Stimulated activated naive CD8-positive, alpha-beta T cell treated with anti-CD3 and anti-CD28 coated beads, Interleukin-15, Interleukin-2, amounts not matched to agents 100 U/mL and 50 U/mL, for 24 hours (primary cell): ENCODE results near the gene SYTL1.

Experiments
- ATAC-seq: fragments of 150-1000 bp; cut with Tn5 transposase; one replicate; pipeline ENCODE4 v1.10.0; 2021
- DNase-seq: peaks from one replicate; pipeline ENCODE4 v3.0.0; 2021

The SYTL1 gene

DNA sequence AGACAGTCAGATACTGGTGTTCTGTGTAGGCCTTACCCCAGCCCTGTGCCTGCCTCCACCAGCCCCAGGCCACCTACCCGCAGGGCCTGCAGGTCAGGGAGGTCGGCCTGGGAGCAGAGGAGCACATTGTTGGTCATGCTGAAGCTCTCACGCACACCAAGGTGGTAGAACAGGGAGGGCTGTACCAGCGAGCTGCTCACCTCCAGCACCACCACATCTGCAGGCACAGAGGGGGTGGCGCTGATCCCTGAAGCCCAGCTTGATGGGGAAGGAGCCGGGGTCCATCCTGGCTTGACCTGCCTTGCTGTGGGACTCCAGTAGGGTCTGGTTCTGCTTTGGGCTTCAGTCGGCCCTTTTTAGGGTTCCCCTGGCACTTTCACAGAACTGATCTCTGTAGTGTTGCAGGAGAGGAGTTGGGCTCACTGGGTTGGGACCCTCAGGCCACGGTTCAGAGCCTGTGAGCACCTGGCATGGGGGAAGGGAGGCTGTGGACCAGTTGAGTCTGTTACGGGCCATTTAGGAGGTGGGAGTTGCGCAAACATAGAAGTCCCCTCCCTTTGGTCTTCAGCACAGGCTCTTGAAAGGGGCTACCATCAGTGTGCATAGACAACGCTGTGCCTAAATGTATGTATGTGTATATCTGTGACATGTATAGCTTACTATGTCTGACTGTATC lies 23.0 kb downstream of the SYTL1 start:
- ATAC-seq (no peak), DNase-seq (no peak)

GRCh38 chr1:27365372-27366112 lies 23.7 kb downstream of the SYTL1 start:
- peak; percentile 84 for DNase-seq
- peak; percentile 66 for ATAC-seq

DNA sequence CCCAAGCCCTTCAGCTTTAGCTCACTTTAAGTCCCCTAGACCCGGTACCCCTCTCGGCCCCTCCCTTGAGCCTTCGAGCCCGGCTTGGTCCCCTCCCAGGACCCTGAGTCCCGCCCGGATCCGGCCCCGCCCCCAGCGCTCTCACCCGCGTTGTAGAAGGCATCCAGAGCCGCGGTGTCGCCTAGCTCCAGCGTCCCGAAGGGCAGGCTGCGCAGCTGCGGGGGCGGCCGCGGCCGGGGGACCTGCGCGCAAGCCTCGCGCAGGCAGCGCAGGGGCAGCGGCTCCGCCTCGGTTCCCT lies 24.2 kb downstream of the SYTL1 start:
- DNase-seq (peak; percentile 86), ATAC-seq (peak; percentile 83)

- DNase-seq (peak; percentile 57), ATAC-seq (peak; percentile 24)
These were observed 24.8 kb downstream of the SYTL1 start, which contains the start of gene MAP3K6 for GRCh38 chr1:27366411-27367159. TSS of gene MAP3K6 (minus strand) at chr1:27366961. CDS start at chr1:27366597, 364 bp downstream.

- ATAC-seq (no peak), DNase-seq (no peak)
These were observed 25.4 kb downstream of the SYTL1 start for GRCh38 chr1:27367160-27367650.

GRCh38 chr1:27368869-27369582 lies 27.2 kb downstream of the SYTL1 start:
- ATAC-seq, result no peak
- no peak for DNase-seq

DNA sequence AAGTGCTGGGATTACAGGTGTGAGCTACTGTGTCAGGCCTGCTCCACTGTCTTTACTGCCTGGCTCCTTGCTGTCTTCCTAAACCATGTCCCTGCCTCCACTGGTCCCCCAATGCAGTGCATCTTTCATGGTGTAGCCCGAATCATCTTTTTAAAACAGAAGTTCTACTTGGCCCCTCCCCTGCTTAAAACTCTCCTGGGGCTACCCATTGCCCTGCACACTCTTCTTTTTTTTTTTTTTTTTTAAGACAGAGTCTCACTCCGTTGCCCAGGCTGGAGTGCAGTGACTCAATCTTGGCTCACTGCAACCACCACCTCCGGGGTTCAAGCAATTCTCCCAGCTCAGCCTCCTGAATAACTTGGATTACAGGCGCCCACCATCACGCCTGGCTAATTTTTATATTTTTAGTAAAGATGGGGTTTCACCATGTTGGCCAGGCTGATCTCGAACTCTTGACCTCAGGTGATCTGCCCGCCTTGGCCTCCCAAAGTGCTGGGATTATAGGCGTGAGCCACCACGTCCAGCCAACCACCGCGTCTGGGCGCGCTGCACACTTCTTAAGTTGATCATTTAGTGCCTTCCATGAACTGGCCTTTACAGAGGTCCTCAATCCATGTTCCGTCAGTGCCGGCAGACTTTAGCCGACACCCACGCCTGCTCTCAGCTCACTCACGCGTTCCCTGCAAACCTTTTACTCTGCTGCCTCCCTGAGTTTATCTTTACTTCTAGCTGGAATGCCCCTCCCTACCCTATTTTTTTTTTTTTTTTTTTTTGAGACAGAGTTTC lies 30.4 kb downstream of the SYTL1 start:
- ATAC-seq, result no peak
- no peak for DNase-seq

GRCh38 chr1:27372808-27373690 lies 31.2 kb downstream of the SYTL1 start:
- ATAC-seq, result no peak
- no peak for DNase-seq

GRCh38 chr1:27374362-27375086 lies 32.7 kb downstream of the SYTL1 start, which contains the start of gene FCN3:
TSS of gene FCN3 (minus strand) at chr1:27374824. CDS start at chr1:27374818, 6 bp downstream.
- ATAC-seq (no peak), DNase-seq (no peak)

DNA sequence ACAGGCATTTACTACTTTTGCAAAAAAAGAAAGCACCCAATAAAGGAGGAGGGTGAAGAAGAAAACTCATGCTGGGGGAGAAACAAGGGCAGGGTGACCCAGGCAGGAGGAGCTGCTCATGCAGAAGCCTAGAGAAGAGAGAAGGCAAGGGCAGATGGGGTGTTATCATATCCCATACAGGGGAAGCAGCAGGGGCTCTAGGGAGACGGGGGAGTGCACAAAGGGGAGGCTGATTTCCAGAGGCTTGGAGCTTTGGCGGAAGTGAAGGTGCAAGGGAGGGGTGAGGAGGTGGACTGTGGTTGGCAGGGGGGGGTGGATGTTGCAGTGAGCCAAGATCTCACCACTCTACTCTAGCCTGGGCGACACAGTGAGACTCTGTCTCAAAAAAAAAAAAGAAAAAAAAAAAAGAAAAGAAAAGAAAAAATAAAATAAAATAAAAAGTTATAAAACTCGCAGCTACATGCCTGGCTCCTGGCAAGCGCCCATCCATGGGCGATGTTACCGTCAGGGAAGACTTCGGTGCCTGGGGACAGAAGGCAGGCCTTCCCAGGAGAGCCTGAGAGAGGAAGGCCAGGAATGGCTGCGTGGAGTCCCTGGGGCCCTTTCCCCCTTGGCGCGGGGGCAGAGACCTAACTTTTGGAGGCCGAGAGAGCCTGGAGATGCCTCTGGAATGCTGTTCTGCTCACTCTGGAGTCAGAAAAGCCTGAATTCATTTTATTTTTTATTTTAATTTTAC lies 36.1 kb downstream of the SYTL1 start:
- no peak for DNase-seq
- ATAC-seq, result no peak

- no peak for ATAC-seq
- DNase-seq, result no peak
These were observed 37.8 kb downstream of the SYTL1 start for GRCh38 chr1:27379564-27380122.

DNA sequence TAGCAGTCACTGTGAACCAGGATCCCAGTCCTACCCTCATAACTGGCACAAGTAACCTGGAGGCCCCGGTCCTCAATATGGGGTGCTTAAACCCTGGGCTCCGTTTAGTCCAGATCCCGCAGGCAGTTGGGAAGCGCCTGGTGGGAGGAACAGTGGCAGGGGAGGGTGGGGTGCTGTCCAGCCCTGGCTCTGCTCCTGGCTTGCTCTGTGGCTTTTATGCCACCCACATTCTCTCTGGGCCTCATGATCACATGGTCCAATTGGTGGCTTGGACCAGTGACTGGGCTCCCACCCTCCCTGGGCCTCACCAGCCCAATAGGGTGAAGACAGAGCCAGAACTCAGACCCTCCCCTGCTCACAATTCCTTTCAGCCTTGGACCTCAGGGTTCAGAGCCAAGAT lies 38.4 kb downstream of the SYTL1 start:
- ATAC-seq, result no peak
- DNase-seq, result no peak

- ATAC-seq (peak; percentile 16), DNase-seq (no peak)
These were observed 39.2 kb downstream of the SYTL1 start for GRCh38 chr1:27380766-27381733.

- no peak for DNase-seq
- no peak for ATAC-seq
These were observed 40.3 kb downstream of the SYTL1 start for GRCh38 chr1:27381969-27382762.

DNA sequence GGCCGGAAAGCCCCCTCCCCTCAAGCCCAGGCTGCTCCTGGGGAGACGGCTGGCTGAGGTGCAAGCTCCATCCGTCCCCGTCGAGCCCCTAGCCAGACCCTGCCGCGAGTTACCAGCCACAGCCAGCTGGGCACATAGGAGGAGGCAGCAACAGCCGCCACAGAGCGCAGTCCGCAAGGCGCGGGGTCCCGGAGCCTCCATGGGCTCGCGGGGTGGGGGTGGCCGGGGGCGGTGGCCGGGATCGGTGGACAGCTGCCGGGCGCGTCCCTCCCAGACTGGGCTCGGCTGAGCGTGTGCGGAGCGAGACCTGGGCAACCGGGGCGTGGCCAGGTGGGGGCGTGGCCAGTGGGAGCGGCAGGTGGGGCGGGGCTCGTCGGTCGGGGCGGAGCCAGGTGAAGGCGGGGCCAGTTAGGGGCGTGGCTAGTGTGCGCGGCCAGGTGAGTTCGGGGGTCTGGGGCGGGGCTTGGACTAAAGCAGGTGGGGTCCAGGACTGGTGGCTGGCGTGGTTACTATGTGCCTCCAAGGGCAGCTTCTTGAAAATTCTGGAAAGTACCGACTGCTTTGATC lies 41.3 kb downstream of the SYTL1 start, which contains the start of gene CD164L2:
TSS of gene CD164L2 (minus strand) at position 295 of the 567 bp plus-strand sequence. CDS start at position 201, 94 bp downstream.
- DNase-seq, result peak; percentile 67
- ATAC-seq, result no peak

GRCh38 chr1:27383661-27384060 lies 41.8 kb downstream of the SYTL1 start:
- DNase-seq (no peak), ATAC-seq (no peak)
